IPS-NIHi11 (cell line): Measurements from ENCODE around the gene SAYSD1.

ENCODE experiments used
- DNase-seq: peaks from one replicate; pipeline ENCODE4 v3.0.0; 2012; ENCODE audit warnings: mixed read lengths, low spot score

Gene SAYSD1

GRCh38 chr6:39058471-39059147 is 56.4 kb downstream of the SAYSD1 start:
- no peak for DNase-seq

- DNase-seq = no peak
These were observed 57.5 kb downstream of the SAYSD1 start for GRCh38 chr6:39057251-39058155.

- DNase-seq = no peak
These were observed 58.3 kb downstream of the SAYSD1 start for GRCh38 chr6:39056681-39057080.

- no peak for DNase-seq
These were observed 58.8 kb downstream of the SAYSD1 start for GRCh38 chr6:39056191-39056590.

GRCh38 chr6:39055661-39056060 is 59.3 kb downstream of the SAYSD1 start:
- no peak for DNase-seq

GRCh38 chr6:39054577-39055142 is 60.3 kb downstream of the SAYSD1 start:
- DNase-seq = no peak
